K562 (cell line): ENCODE measurements around the gene ARMH4. TPM values are rescaled to one million over a fixed set of nuclear protein-coding genes. Genes with fewer than 3 reads are reported as not detected.

Source experiments
- ATAC-seq: fragments of 200-7000 bp; cut with Tn5 transposase; 3 replicates; pipeline ENCODE4 v1.9.1; 2020; ENCODE audit warnings: moderate library complexity
- BruUV-seq: library from RNA; stranded (reverse); fragments of 400-500 nt; replicated peaks from 2 replicates; lab custom pipeline; 2021; lab: Mats Ljungman, UMichigan
- CTCF ChIA-PET: fragments of 300-600 bp; formaldehyde crosslinking; extraction: SDS; loops from one replicate; lab custom pipeline; 2021; ENCODE audit warnings: low intra/inter-chr PET ratio; lab: Yijun Ruan, JAX
- POLR2A ChIA-PET: fragments of 300-600, 350-650 bp; sonication (Branson Sonifier 250); formaldehyde crosslinking; extraction: SDS; loops from one replicate; lab custom pipeline; 2021; ENCODE audit warnings: antibody characterized with exemption, inconsistent platforms; lab: Yijun Ruan, JAX
- DNase-seq, 4 experiments: peaks; one replicate each; pipeline versions ENCODE4 v3.0.0 to v3.0.0-alpha.2; 2011 to 2018; ENCODE audit warnings: low spot score in 3 of 4, mixed read lengths in 3 of 4; ENCODE audit errors: extremely low read depth in 1 of 4
- FAIRE-seq: peaks from 2 replicates; lab custom pipeline; 2011; peaks lifted over from hg19 to GRCh38; lab: Jason Lieb, UNC
- H2AFZ ChIP-seq: 2 replicates; pipeline ENCODE4 v1.6.0; 2011; ENCODE audit warnings: low read depth, low read length, control low read depth, inconsistent platforms
- H3K27ac ChIP-seq: fragments of 200-600 bp; 3 replicates; pipeline ENCODE4 v1.8.0; 2011; ENCODE audit warnings: low read depth, mild to moderate bottlenecking, control low read depth, inconsistent platforms, low read length, moderate library complexity, mixed read lengths; ENCODE audit errors: extremely low read depth
- H3K27me3 ChIP-seq, 2 experiments: fragments of 300-600 bp in 1 of 2; 2 replicates in 1 of 2; 3 replicates in 1 of 2; pipeline versions ENCODE4 v1.6.0 to v1.8.0; 2011; ENCODE audit warnings: inconsistent platforms in 2 of 2, low read length in 2 of 2, mild to moderate bottlenecking in 1 of 2, mixed read lengths in 1 of 2, moderate library complexity in 1 of 2; ENCODE audit not compliant: control insufficient read depth in 2 of 2, insufficient read depth in 2 of 2
- H3K36me3 ChIP-seq: fragments of 300-600 bp; 3 replicates; pipeline ENCODE4 v1.8.0; 2011; ENCODE audit warnings: mild to moderate bottlenecking, low read length, inconsistent platforms; ENCODE audit not compliant: control insufficient read depth, insufficient read depth
- H3K4me1 ChIP-seq, 2 experiments: fragments of 200-600 bp in 1 of 2; replicated peaks in 1 of 2; 2 replicates in 1 of 2; 3 replicates in 1 of 2; pipeline versions ENCODE4 v1.5.1 to v1.8.0; 2011; ENCODE audit warnings: inconsistent platforms in 2 of 2, low read length in 2 of 2, mild to moderate bottlenecking in 1 of 2, mixed read lengths in 1 of 2, moderate library complexity in 1 of 2; ENCODE audit not compliant: control insufficient read depth in 2 of 2, insufficient read depth in 2 of 2
- H3K4me2 ChIP-seq: 2 replicates; pipeline ENCODE4 v1.6.1; 2011; ENCODE audit warnings: low read length, control low read depth, inconsistent platforms, mixed read lengths; ENCODE audit not compliant: insufficient read depth
- H3K4me3 ChIP-seq: fragments of 200-600 bp; sonication (generic), shearing (Covaris generic); 2 replicates; pipeline ENCODE4 v1.5.1; 2016; ENCODE audit warnings: control low read depth, inconsistent platforms
- H3K79me2 ChIP-seq: fragments of 200-600 bp; 3 replicates; pipeline ENCODE4 v1.8.0; 2011; ENCODE audit warnings: low read length, inconsistent platforms; ENCODE audit not compliant: control insufficient read depth, insufficient read depth
- H3K9ac ChIP-seq, 2 experiments: 2 replicates each; pipeline versions ENCODE4 v1.6.0 to v1.6.1; 2011; ENCODE audit warnings: low read depth in 2 of 2, low read length in 2 of 2, control low read depth in 1 of 2, inconsistent platforms in 1 of 2, mild to moderate bottlenecking in 1 of 2, mixed read lengths in 1 of 2; ENCODE audit not compliant: insufficient read depth in 1 of 2
- H3K9me1 ChIP-seq: one replicate; pipeline ENCODE4 v1.6.0; 2011; ENCODE audit warnings: inconsistent platforms, mild to moderate bottlenecking, low read length, moderate library complexity; ENCODE audit not compliant: control insufficient read depth, insufficient read depth
- H3K9me3 ChIP-seq: replicated peaks from 2 replicates; pipeline ENCODE4 v1.5.1; 2011; ENCODE audit warnings: low read depth, low read length, inconsistent platforms; ENCODE audit not compliant: control insufficient read depth, insufficient read depth
- H4K20me1 ChIP-seq: replicated peaks from 2 replicates; pipeline ENCODE4 v1.6.1; 2011; ENCODE audit warnings: low read length, inconsistent platforms, mixed read lengths; ENCODE audit not compliant: control insufficient read depth, insufficient read depth
- ARHGAP35 ChIP-seq: fragments of 450-650 bp; IDR thresholded peaks from 2 replicates; pipeline ENCODE4 v1.6.1; 2018; ENCODE audit not compliant: partially characterized antibody
- HCFC1 ChIP-seq: IDR thresholded peaks from 2 replicates; pipeline ENCODE4 v1.6.1; 2012; ENCODE audit warnings: low read depth, low read length, improper control_type of control experiment
- HNRNPLL ChIP-seq: fragments of 200-400 bp; formaldehyde crosslinking; IDR thresholded peaks from 2 replicates; pipeline ENCODE4 v1.6.1; 2017; ENCODE audit warnings: low read length, low read depth, mild to moderate bottlenecking; ENCODE audit not compliant: poor library complexity, severe bottlenecking
- JUNB ChIP-seq: fragments of 450-650 bp; formaldehyde crosslinking; conservative IDR thresholded peaks from 2 replicates; pipeline ENCODE4 v1.4.0; 2020; ENCODE audit warnings: mild to moderate bottlenecking
- NFE2L1 ChIP-seq: fragments of 450-650 bp; IDR thresholded peaks from 2 replicates; pipeline ENCODE4 v1.6.1; 2016; ENCODE audit warnings: missing genetic modification characterization, low read depth, mild to moderate bottlenecking, missing compliant biosample characterization, moderate library complexity, borderline replicate concordance
- NR2F6 ChIP-seq: fragments of 450-650 bp; formaldehyde crosslinking; IDR thresholded peaks from 2 replicates; pipeline ENCODE4 v1.4.0; 2020; ENCODE audit warnings: mild to moderate bottlenecking
- PURB ChIP-seq: sonication (generic); formaldehyde crosslinking; IDR thresholded peaks from 2 replicates; pipeline ENCODE4 v1.9.0; 2021; ENCODE audit warnings: low read depth, mild to moderate bottlenecking, missing genetic modification reagents
- SP1 ChIP-seq: sonication (generic); formaldehyde crosslinking; IDR thresholded peaks from 2 replicates; pipeline ENCODE4 v1.8.1; 2022; ENCODE audit warnings: mild to moderate bottlenecking, missing genetic modification reagents
- STAT5A ChIP-seq: IDR thresholded peaks from 2 replicates; pipeline ENCODE4 v1.6.1; 2012; ENCODE audit warnings: low read length, inconsistent platforms, borderline replicate concordance
- ZNF3 ChIP-seq: fragments of 250-450 bp; sonication (Bioruptor Pico); IDR thresholded peaks from 2 replicates; pipeline ENCODE4 v1.5.0; 2021; ENCODE audit warnings: mild to moderate bottlenecking, moderate library complexity
- ZNF717 ChIP-seq: fragments of 250-450 bp; sonication (Bioruptor Pico); IDR thresholded peaks from 2 replicates; pipeline ENCODE4 v1.5.0; 2021
- WGBS: fragments of 100-300 bp; shearing (Covaris generic); methylation state at CpG from one replicate; pipeline ENCODE4 v1.1.6; 2016; ENCODE audit warnings: low coverage, mixed read lengths; ENCODE audit not compliant: insufficient coverage; ENCODE audit errors: missing lambda C conversion rate; 5-methylcytosine and 5-hydroxymethylcytosine counted together
- in situ Hi-C: fragments of 300-500 bp; cut with MboI; formaldehyde crosslinking; loops from 4 replicates; pipeline ENCODE4 v1.15.0; 2018; ENCODE audit warnings: inconsistent platforms, mixed read lengths
- intact Hi-C: fragments of 100-400 bp; cut with micrococcal nuclease; formaldehyde crosslinking; loops from 2 replicates; pipeline ENCODE4 v1.14.2; 2022
- polyA plus RNA-seq, 8 experiments: library from polyadenylated mRNA; depleted of rRNA in 4 of 8; stranded (reverse) in 5 of 8; unstranded in 3 of 8; fragments of >200 nt; fragmentation: Nextera tagmentation in 2 of 8; fragmentation: Illumina TruSeq in 1 of 8; extraction: Ambion mirVana in 2 of 8; extraction: Trizol in 1 of 8; gene quantifications; 2 replicates each; pipeline versions ENCODE4 v1.2.1 to v1.2.3, GENCODE V29; 2011 to 2014; ENCODE audit warnings: inconsistent platforms in 1 of 8, missing spikeins in 1 of 8
- total RNA-seq, 7 experiments: library from RNA; depleted of rRNA in 6 of 7; stranded (reverse); fragments of >200 nt in 6 of 7; fragmentation: Illumina TruSeq in 2 of 7; extraction: Trizol in 2 of 7; gene quantifications; 2 replicates each; pipeline versions ENCODE4 v1.2.1 to v1.2.3, GENCODE V29; 2011 to 2021; ENCODE audit warnings: low replicate concordance in 1 of 7
- TF ChIP-seq, protein P1 (sequence below): fragments of 250-450 bp; sonication (Bioruptor Pico); IDR thresholded peaks from 2 replicates; pipeline ENCODE4 v1.5.0; 2022; ENCODE audit warnings: mild to moderate bottlenecking
- TF ChIP-seq, protein P2 (sequence below): IDR thresholded peaks from 2 replicates; pipeline ENCODE4 v1.6.1; 2011; ENCODE audit not compliant: insufficient read length; ENCODE audit errors: extremely low read depth
- TF ChIP-seq, protein P3 (sequence below): sonication (generic); formaldehyde crosslinking; IDR thresholded peaks from 2 replicates; pipeline ENCODE4 v1.8.0; 2022; ENCODE audit warnings: mild to moderate bottlenecking, missing genetic modification reagents

ARMH4 gene
- total and polyA plus RNA-seq, 9 of the 15 experiments (the other 6 are each of a cell fraction or from before 2014, with no cell fraction given), result 0.06 to 0.98 (median 0.07) TPM; not detected in 2

- in situ Hi-C loops, result loop anchor here (25.0 kb wide), 1 partner anchor 1567 kb away; no protein-coding TSS in a partner anchor
- intact Hi-C loops, result no loop called here
- 0% methylated on average over 3 of the region's 3 CpGs for WGBS
- no peak for ATAC-seq
- POLR2A ChIA-PET, result no interaction called here
- Histone ChIP-seq H3K9me3 (no peaks in the 10 kb centered on the region), H2AFZ (no peak overlapping the region), H3K9me1 (no peaks in the 10 kb centered on the region), H3K4me2 (no peak overlapping the region), H3K4me1 (no peaks in the 10 kb centered on the region), H3K27me3 (no peaks in the 10 kb centered on the region), H3K36me3 (no peaks in the 10 kb centered on the region), H3K79me2 (no peaks in the 10 kb centered on the region), H4K20me1 (no peaks in the 10 kb centered on the region), H3K27ac (no peak overlapping the region), H3K4me3 (no peak overlapping the region), H3K9ac (no peak overlapping the region)
- TF ChIP-seq HNRNPLL (no peak), PURB (CRISPR knock-in tag) (no peak), ARHGAP35 (no peak), STAT5A (no peak), JUNB (CRISPR knock-in tag) (no peak), HCFC1 (no peak), ZNF3 (CRISPR knock-in tag) (no peak), SP1 (CRISPR knock-in tag) (no peak), NFE2L1 (tag) (no peak), ZNF717 (CRISPR knock-in tag) (no peak), NR2F6 (no peak)
- TF ChIP-seq, protein P1, sequence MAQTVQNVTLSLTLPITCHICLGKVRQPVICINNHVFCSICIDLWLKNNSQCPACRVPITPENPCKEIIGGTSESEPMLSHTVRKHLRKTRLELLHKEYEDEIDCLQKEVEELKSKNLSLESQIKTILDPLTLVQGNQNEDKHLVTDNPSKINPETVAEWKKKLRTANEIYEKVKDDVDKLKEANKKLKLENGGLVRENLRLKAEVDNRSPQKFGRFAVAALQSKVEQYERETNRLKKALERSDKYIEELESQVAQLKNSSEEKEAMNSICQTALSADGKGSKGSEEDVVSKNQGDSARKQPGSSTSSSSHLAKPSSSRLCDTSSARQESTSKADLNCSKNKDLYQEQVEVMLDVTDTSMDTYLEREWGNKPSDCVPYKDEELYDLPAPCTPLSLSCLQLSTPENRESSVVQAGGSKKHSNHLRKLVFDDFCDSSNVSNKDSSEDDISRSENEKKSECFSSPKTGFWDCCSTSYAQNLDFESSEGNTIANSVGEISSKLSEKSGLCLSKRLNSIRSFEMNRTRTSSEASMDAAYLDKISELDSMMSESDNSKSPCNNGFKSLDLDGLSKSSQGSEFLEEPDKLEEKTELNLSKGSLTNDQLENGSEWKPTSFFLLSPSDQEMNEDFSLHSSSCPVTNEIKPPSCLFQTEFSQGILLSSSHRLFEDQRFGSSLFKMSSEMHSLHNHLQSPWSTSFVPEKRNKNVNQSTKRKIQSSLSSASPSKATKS (CRISPR knock-in tag), result no peak
- TF ChIP-seq, protein P2, sequence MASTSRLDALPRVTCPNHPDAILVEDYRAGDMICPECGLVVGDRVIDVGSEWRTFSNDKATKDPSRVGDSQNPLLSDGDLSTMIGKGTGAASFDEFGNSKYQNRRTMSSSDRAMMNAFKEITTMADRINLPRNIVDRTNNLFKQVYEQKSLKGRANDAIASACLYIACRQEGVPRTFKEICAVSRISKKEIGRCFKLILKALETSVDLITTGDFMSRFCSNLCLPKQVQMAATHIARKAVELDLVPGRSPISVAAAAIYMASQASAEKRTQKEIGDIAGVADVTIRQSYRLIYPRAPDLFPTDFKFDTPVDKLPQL, result no peak
- TF ChIP-seq, protein P3, sequence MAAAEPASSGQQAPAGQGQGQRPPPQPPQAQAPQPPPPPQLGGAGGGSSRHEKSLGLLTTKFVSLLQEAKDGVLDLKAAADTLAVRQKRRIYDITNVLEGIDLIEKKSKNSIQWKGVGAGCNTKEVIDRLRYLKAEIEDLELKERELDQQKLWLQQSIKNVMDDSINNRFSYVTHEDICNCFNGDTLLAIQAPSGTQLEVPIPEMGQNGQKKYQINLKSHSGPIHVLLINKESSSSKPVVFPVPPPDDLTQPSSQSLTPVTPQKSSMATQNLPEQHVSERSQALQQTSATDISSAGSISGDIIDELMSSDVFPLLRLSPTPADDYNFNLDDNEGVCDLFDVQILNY (CRISPR knock-in tag), result no peak
- no TSS peak for BruUV-seq
- FAIRE-seq, result no peak
- DNase-seq, result no peak
- CTCF ChIA-PET, result no interaction called here
Observed at GRCh38 chr14:58054100-58054499, 97.9 kb downstream of the ARMH4 start.
